GM18520 (cell line): ENCODE data around the gene CEP97.
"Not testable (repeated sequence)": the region's sequence is repeated elsewhere in the genome, so short reads cannot be mapped to it uniquely, and the experiment has no call there.

Experiments used
- ATAC-seq: cut with Tn5 transposase; IDR thresholded peaks from one replicate; pipeline ENCODE4 v1.9.1; 2021; ENCODE audit not compliant: unreplicated experiment

The CEP97 gene, protein sequence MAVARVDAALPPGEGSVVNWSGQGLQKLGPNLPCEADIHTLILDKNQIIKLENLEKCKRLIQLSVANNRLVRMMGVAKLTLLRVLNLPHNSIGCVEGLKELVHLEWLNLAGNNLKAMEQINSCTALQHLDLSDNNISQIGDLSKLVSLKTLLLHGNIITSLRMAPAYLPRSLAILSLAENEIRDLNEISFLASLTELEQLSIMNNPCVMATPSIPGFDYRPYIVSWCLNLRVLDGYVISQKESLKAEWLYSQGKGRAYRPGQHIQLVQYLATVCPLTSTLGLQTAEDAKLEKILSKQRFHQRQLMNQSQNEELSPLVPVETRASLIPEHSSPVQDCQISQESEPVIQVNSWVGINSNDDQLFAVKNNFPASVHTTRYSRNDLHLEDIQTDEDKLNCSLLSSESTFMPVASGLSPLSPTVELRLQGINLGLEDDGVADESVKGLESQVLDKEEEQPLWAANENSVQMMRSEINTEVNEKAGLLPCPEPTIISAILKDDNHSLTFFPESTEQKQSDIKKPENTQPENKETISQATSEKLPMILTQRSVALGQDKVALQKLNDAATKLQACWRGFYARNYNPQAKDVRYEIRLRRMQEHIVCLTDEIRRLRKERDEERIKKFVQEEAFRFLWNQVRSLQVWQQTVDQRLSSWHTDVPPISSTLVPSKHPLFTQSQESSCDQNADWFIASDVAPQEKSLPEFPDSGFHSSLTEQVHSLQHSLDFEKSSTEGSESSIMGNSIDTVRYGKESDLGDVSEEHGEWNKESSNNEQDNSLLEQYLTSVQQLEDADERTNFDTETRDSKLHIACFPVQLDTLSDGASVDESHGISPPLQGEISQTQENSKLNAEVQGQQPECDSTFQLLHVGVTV

DNA sequence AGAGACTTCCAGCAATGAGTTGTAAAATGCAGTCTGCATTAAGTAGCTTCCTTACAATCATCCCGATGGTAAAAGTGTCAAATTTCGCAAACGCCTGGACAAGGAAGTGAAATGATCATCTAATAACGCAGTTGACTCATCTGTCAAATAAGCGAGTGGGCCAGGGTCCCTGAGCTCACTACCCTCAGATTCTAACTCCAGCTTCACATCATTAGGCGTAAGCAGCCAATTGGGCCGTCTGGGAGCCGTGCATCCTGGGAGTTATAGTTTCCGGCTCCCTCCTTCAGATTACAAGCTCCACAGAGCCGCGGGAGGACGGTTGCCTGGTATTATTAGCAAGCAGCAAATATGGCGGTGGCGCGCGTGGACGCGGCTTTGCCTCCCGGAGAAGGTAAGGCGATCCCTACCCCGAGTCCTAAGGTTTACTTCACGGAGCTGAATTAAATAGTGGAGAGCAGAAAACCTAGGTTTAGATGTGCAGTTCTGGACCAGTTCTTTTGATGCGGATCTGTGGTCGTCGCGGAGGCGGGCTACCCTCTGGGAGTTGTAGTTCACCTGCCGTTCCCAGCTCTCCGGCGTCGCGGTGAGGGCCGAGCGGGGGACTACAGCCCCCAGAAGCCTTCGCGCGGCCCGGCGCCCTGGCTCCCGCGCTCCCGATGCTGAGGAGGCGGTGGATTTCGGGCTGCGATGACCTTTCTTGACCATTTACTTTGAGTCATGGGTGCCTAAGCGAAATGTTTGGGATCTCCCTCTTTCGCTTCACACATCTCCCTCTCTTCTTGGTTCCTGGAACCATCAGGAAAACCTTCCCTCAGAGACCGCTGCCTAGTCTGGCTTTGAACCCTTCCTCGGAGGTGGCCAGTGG, at the start of gene CEP97:
Gene CEP97 (plus strand): TSS at position 286 of the 865 bp plus-strand sequence. CDS start 63 bp downstream, at position 349.
- peak; percentile 77 for ATAC-seq

DNA sequence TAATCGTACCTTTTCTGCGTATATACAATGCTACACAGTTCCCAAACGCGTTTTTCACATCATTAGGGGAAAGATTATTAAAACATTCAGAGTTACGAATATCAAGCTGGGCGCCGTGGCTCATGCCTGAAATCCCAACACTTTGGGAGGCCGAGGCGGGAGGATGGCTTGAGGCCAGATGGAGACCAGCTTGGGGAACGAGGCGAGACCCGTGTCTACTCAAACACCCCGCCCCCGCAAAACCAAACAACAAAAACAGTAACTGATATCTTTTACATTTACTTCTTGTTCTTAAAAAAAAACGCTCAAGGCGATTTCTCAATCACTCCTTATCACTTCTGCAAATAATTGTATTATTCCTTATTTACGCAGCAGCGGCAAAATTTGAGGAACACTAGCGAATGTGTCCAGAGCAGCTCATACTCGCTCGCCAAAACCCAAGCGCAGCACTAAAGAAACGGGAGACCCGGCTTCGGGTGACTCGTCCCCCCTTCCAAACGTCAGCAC, 48.7 kb upstream of the CEP97 start:
- ATAC-seq, result no peak

DNA sequence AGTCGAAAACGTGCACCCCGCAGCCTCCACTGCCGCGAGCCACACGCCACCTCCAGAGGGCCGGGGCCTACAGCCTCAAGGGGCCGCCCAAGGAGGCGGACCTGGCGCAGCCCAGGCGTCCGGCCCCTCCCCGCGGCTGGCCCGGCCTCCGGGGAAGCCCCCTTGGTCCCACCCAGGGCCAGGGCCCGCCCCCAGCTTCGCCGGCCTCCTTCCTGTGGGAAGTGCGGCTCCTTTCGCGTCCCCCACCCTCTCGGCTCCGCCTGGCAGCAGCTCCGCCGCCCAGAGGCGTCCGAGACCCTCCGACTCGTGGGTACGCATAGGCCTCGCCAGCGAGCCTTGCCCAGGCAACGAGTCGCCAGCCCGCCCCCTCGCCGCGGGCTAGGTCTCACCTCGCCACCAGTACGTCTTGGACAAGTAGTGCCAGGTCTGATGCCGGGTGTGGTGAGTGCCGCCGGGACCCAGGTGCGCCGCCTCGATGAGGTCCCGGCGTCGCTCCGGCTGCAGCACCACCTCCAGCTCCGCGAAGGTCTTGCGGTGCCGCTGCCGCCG, 48.1 kb upstream of the CEP97 start:
- ATAC-seq, result peak; percentile 80

DNA sequence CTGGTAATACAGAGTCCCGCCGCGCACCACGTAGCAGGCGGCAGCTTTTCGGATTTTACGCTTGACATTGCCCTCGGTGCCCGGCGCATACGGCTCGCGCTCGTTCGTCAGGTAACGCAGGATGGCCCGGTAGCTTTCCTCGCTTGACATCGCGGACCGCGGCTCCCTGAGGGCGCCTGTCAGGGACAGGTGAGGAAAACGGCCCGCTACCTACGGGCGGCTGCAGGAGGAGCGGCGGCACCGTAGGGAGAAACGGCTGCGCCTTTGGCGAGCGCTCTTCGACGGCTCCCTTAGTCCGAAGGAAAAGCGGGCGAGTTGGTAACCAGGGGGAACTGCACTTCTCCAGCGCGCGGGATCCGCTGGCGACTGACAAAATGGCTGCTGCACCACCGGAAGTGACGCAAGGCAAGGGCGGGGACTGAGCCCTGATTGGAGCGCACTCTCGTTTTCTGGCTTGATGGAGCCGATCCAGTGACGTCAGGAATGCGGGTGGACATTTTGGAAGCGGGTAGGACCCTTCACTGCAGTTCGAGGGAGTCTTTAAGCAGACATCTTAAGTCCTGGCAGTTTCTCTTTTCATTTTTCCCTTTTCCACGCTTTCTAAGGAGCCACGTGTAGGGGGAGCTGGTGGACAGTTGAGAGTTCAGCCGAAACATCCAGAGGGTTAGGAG, 47.5 kb upstream of the CEP97 start, which contains the start of gene ZBTB11:
Gene ZBTB11 (minus strand): TSS at position 368 of the 671 bp plus-strand sequence. CDS start 218 bp downstream, at position 150.
- peak; percentile 66 for ATAC-seq

DNA sequence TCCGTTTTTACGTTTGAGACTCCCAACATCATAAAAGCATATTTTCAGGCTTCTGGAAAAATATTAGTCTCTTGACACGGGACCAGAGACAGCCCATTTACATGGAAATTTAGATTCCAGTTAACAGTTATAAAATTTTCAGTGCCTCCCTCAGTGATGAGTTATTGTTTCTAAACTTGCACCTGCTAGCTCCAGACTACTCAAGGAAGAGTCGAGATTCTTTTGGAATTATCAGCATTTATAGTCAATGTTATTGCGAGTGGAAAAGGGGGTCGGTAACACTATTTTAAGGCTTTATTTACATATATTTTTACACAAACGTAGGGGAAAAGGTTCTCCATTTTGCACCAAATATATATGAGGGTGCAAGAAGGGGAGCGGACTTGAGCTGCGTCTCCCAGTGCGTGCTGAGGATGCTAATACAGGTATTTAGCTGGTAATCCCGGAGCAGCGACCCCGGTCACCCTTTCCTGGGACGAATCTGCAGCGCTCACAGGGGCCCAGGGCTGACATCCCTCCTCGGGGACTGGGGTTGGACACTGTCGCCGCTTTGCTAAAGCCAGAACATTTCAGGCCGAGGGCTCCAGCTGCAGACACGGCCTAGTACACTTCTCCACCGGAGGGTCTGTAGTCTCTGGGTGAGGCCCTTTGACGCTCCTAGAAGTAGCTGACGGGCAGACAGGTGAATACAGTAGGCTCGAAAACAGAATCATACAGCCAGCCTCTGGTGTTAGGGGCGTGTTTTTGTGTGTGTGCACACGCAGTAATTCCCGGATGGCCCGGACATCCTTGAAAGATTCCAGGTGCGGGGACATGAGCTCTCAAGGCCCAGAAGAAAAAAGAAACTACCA, 46.8 kb upstream of the CEP97 start:
- ATAC-seq, result no peak

DNA sequence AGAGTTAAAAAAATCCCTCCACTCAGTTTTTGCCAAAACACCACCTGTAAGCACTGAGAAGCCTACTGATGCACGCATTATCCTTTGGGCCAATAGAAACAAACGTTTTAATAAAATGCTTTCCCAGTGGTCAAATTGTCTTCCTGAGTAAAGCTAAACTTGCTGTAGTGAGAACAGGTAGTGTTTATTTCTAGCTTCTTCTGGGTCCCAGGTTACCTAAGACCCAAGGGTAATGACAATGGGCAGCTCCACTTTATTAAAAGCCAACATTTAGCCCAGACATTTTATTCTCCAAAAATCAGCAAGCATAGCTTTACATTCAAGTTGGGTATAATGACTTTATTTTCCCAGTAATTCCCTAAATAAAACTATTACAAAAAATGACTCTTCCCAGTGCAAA, 45.6 kb upstream of the CEP97 start:
- ATAC-seq, result not testable (repeated sequence)

DNA sequence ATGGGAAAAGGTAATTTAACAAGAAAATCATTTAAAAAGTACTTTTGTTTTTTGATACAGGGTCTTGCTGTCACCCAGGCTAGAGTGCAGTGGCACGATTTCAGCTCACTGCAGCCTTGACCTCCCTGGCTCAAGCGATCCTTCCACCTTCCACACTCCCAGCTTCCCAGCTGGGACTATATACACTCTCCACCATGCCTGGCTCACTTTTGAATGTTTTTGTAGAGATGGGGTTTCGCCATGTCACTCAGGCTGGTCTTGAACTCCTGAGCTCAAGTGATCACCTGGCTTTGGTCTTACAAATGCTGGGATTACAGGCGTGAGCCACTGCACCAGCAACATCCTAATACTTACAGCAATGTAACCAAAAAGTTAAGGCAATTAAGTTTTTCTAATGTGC, 43.9 kb upstream of the CEP97 start:
- ATAC-seq, result no peak

DNA sequence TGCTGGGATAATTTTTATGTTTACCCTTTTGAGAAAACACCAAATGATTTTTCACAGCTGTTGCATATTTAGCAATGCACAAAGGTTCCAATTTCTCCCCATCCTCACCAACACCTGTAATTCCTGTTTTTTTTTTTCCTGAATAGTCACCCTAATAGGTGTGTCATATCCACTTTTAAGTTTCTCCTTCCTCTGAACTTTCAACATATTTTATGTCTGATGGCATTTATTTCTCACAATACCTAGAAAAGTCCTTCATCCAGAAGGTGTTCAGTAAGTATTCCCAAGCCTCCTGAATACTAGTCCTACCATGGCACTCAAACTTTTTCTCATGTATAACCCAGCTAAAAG, 39.4 kb upstream of the CEP97 start:
- ATAC-seq, result no peak

DNA sequence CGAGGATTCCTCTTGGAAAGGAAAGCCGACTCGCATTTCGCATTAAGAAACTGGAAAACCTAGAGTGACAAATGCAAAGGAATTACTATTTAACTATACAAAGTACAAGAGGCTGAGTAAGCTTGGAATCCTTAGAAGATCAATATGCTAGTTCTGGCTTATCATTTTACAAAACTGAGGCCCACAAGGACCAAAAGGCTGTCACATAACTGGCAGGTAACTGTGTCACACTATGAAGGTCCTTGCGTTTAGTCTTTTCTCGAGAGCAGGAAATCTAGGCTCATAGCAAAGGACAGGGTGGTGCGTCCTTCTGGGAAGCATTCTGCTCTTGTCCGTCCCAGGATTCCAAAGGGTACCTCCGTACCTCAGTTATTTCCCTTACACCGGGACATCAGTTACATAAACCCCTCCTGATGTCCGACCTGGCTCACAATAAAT, 38.5 kb upstream of the CEP97 start:
- ATAC-seq, result peak; percentile 1

DNA sequence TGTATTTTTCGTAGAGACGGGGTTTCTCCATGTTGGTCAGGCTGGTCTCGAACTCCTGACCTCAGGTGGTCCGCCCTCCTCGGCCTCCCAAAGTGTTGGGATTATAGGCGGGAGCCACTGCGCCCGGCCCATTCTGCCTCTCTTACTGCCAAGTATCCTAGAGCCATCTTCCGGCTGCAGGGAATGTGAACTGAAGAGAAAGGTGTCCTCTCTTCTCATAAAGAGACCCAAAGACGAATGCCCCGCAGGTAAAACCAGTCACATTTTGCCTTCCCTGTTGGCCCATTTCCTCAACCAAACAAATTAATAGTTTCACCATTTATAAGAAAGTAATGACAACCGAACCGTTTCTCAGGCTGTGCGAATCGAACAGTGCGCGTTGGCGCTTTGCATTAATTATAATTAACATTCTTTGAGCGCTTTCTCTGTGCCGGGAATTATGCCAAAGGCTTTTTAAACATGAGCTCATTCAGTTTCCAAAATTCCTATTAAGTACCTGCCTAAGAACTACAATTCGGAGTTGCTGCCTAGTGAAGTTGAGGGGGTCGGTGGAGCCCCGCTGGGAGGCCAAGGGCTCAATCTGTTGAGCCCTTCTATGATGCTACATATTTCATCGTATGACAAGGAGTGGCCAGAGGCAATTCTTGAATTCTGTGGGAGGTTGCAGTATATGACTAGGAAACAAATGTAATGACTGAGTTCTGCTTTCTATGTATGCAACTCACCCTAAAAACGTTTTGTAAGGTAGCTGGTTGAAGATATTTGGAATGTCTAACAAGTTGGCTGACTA, 37.1 kb upstream of the CEP97 start:
- no peak for ATAC-seq

DNA sequence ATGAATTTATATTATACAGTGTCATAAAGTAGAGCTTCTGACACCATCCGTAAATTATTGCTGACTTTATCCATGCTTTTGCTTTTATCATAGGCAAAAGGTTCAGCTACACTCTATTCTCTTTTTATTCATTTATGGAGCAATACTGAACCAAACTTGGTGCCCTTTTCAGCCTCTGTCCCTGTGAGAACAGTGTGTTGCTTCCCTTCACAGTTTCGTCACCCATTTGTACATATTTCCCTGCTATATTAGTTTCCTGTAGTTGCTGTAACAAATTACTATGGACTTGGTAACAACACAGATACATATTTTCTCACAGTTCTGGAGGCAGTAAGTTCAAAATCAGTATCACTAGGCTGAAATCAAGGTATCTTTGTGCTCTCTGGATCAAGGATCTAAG, 35.1 kb upstream of the CEP97 start:
- no peak for ATAC-seq

DNA sequence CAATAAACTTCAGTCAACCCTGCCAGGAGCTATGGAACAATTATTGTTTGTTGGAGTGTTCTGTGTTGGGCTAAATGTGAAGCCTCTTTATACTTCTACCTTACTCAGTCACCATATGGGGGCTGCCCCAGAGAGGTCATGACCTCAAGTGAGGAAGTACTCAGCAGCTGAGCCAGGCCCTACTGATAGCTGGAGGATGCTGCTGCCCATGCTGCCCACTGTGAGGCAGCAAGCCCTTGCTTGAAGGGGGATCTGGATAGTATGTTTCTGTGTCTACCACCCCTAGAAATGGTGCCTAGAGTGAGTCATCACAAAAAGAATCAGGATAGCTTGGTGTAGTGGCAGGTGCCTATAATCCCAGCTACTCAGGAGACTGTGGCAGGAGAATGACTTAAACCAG, 33.4 kb upstream of the CEP97 start:
- ATAC-seq, result peak; percentile 42

DNA sequence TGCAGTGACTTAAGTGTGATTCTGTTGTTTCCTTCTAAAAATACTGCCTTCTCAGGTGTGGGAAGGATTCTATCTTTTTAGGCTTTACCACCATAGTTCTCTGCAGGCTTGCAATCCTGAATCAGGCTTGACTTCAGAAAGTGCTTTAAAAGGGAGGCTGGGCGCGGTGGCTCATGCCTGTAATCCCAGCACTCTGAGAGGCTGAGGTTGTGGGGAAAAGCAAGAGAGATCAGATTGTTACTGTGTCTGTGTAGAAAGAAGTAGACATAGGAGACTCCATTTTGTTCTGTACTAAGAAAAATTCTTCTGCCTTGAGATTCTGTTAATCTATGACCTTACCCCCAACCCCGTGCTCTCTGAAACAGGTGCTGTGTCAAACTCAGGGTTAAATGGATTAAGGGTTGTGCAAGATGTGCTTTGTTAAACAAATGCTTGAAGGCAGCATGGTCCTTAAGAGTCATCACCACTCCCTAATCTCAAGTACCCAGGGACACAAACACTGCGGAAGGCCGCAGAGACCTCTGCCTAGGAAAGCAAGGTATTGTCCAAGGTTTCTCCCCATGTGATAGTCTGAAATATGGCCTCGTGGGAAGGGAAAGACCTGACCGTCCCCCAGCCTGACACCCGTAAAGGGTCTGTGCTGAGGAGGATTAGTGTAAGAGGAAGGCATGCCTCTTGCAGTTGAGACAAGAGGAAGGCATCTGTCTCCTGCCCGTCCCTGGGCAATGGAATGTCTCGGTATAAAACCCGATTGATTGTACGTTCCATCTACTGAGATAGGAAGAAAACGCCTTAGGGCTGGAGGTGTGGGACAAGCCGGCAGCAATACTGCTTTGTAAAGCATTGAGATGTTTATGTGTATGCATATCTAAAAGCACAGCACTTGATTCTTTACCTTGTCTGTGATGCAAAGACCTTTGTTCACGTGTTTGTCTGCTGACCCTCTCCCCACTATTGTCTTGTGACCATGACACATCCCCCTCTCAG, 32.4 kb upstream of the CEP97 start:
- not testable (repeated sequence) for ATAC-seq

DNA sequence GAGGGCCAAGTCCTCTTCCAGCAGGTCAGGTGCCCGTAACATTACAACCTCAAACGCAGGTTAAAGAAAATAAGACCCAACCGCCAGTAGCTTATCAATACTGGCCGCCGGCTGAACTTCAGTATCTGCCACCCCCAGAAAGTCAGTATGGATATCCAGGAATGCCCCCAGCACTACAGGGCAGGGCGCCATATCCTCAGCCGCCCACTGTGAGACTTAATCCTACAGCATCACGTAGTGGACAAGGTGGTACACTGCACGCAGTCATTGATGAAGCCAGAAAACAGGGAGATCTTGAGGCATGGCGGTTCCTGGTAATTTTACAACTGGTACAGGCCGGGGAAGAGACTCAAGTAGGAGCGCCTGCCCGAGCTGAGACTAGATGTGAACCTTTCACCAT, 30.9 kb upstream of the CEP97 start:
- ATAC-seq, result not testable (repeated sequence)

DNA sequence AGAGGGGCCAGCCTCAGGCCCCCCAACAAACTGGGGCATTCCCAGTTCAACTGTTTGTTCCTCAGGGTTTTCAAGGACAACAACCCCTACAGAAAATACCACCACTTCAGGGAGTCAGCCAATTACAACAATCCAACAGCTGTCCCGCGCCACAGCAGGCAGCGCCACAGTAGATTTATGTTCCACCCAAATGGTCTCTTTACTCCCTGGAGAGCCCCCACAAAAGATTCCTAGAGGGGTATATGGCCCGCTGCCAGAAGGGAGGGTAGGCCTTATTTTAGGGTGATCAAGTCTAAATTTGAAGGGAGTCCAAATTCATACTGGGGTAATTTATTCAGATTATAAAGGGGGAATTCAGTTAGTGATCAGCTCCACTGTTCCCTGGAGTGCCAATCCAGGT, 29.6 kb upstream of the CEP97 start:
- not testable (repeated sequence) for ATAC-seq

DNA sequence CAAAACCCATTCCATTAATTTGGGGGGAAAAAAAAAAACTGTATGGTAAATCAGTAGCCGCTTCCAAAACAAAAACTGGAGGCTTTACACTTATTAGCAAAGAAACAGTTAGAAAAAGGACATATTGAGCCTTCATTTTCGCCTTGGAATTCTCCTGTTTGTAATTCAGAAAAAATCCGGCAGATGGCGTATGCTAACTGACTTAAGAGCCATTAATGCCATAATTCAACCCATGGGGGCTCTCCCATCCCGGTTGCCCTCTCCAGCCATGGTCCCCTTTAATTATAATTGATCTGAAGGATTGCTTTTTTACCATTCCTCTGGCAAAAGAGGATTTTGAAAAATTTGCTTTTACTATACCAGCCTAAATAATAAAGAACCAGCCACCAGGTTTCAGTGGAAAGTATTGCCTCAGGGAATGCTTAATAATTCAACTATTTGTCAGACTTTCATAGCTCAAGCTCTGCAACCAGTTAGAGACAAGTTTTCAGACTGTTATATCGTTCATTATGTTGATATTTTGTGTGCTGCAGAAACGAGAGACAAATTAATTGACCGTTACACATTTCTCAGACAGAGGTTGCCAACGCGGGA, 28.5 kb upstream of the CEP97 start:
- ATAC-seq, result no peak
